ENCODE measurements around the gene MAPKBP1.

DNA sequence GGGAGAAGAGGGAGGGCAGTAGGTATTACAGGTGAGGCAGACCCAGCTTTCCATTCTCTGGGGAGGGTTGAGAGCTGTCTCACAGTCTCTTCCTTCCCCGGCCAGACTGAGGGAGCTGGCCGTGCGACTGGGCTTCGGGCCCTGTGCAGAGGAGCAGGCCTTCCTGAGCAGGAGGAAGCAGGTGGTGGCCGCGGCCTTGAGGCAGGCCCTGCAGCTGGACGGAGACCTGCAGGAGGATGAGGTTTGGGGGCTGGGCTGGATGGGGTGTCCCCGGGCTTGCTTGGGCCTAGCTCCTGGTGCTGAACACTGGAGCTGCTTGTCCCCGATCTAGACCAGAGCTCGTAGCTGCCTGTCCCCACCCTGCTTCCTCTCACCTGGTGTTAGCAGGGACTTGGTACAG is 69.3 kb downstream of the MAPKBP1 start:
- TF ChIP-seq POLR2A (IDR thresholded peaks at IDR 0.05): no peak
- TF ChIP-seq, protein P1, sequence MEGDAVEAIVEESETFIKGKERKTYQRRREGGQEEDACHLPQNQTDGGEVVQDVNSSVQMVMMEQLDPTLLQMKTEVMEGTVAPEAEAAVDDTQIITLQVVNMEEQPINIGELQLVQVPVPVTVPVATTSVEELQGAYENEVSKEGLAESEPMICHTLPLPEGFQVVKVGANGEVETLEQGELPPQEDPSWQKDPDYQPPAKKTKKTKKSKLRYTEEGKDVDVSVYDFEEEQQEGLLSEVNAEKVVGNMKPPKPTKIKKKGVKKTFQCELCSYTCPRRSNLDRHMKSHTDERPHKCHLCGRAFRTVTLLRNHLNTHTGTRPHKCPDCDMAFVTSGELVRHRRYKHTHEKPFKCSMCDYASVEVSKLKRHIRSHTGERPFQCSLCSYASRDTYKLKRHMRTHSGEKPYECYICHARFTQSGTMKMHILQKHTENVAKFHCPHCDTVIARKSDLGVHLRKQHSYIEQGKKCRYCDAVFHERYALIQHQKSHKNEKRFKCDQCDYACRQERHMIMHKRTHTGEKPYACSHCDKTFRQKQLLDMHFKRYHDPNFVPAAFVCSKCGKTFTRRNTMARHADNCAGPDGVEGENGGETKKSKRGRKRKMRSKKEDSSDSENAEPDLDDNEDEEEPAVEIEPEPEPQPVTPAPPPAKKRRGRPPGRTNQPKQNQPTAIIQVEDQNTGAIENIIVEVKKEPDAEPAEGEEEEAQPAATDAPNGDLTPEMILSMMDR (IDR thresholded peaks at IDR 0.05): no peak
